Hepatocyte (in vitro differentiated cells): Measurements from ENCODE around the gene BLM.
"Not testable (repeated sequence)": the region's sequence is repeated elsewhere in the genome, so short reads cannot be mapped to it uniquely, and the experiment has no call there.

ENCODE experiments used
- CTCF ChIP-seq: fragments of 200-600 bp; sonication (generic); IDR thresholded peaks from 2 replicates; pipeline ENCODE4 v1.5.1; 2016; ENCODE audit warnings: antibody characterized with exemption, mild to moderate bottlenecking; ENCODE audit not compliant: poor library complexity
- EZH2 ChIP-seq: fragments of 200-600 bp; sonication (generic); IDR thresholded peaks from 2 replicates; pipeline ENCODE4 v1.6.1; 2016; ENCODE audit warnings: antibody characterized with exemption, mild to moderate bottlenecking, borderline replicate concordance
- EZH2phosphoT487 ChIP-seq: fragments of 200-600 bp; sonication (generic); IDR thresholded peaks from one replicate; pipeline ENCODE4 v1.6.1; 2018; ENCODE audit warnings: antibody characterized with exemption, mild to moderate bottlenecking, low read depth, moderate library complexity; ENCODE audit not compliant: unreplicated experiment, severe bottlenecking

- TF ChIP-seq CTCF, EZH2, EZH2phosphoT487: not testable (repeated sequence)
Observed at GRCh38 chr15:90667755-90668345, 49.3 kb upstream of the BLM start.
